Keratinocyte (primary cell): ENCODE measurements around the gene GABPB2. TPM values are rescaled to one million over a fixed set of nuclear protein-coding genes. Genes with fewer than 3 reads are reported as not detected.

Experiments used
- DNase-seq: peaks from one replicate; pipeline ENCODE4 v3.0.0-alpha.2; 2011; ENCODE audit warnings: low read depth, missing footprints, low spot score
- FAIRE-seq: peaks from 2 replicates; lab custom pipeline; 2011; peaks lifted over from hg19 to GRCh38; lab: Jason Lieb, UNC
- H2AFZ ChIP-seq: 2 replicates; pipeline ENCODE4 v1.6.0; 2012; ENCODE audit warnings: low read length, control low read depth, inconsistent platforms; ENCODE audit not compliant: control insufficient read depth
- H3K27ac ChIP-seq: 2 replicates; pipeline ENCODE4 v1.5.1; 2011; ENCODE audit warnings: low read length; ENCODE audit not compliant: control insufficient read depth, insufficient read depth
- H3K27me3 ChIP-seq: 3 replicates; pipeline ENCODE4 v1.6.0; 2011; ENCODE audit warnings: low read length; ENCODE audit not compliant: control insufficient read depth, insufficient read depth; ENCODE audit errors: extremely low read depth
- H3K36me3 ChIP-seq, 2 experiments: 2 replicates in 1 of 2; 3 replicates in 1 of 2; pipeline ENCODE4 v1.5.1; 2011; ENCODE audit warnings: low read length in 2 of 2, mild to moderate bottlenecking in 1 of 2; ENCODE audit not compliant: control insufficient read depth in 2 of 2, insufficient read depth in 2 of 2; ENCODE audit errors: extremely low read depth in 1 of 2
- H3K4me1 ChIP-seq: 3 replicates; pipeline ENCODE4 v1.5.1; 2011; ENCODE audit warnings: low read length; ENCODE audit not compliant: control insufficient read depth, insufficient read depth; ENCODE audit errors: extremely low read depth
- H3K4me2 ChIP-seq: 3 replicates; pipeline ENCODE4 v1.6.0; 2011; ENCODE audit warnings: low read depth, low read length; ENCODE audit not compliant: control insufficient read depth, insufficient read depth; ENCODE audit errors: extremely low read depth
- H3K4me3 ChIP-seq, 3 experiments: fragments of 200-600 bp in 1 of 3; sonication (generic) in 1 of 3; 2 replicates in 2 of 3; 3 replicates in 1 of 3; pipeline ENCODE4 v1.5.1; 2011 to 2016; ENCODE audit warnings: low read length in 3 of 3, mild to moderate bottlenecking in 3 of 3, control low read depth in 2 of 3, inconsistent platforms in 1 of 3, low read depth in 1 of 3, mixed read lengths in 1 of 3, mixed run types in 1 of 3, moderate library complexity in 1 of 3; ENCODE audit not compliant: control insufficient read depth in 2 of 3, insufficient read depth in 2 of 3; ENCODE audit errors: extremely low read depth in 1 of 3
- H3K79me2 ChIP-seq: 2 replicates; pipeline ENCODE4 v1.6.0; 2012; ENCODE audit warnings: low read length; ENCODE audit not compliant: control insufficient read depth, insufficient read depth
- H3K9ac ChIP-seq: 3 replicates; pipeline ENCODE4 v1.6.0; 2011; ENCODE audit warnings: low read length; ENCODE audit not compliant: control insufficient read depth, insufficient read depth; ENCODE audit errors: extremely low read depth
- H3K9me1 ChIP-seq: 3 replicates; pipeline ENCODE4 v1.6.0; 2011; ENCODE audit warnings: low read length; ENCODE audit not compliant: control insufficient read depth, insufficient read depth; ENCODE audit errors: extremely low read depth
- H3K9me3 ChIP-seq: 2 replicates; pipeline ENCODE4 v1.5.1; 2012; ENCODE audit warnings: low read depth, low read length; ENCODE audit not compliant: control insufficient read depth
- H4K20me1 ChIP-seq: 3 replicates; pipeline ENCODE4 v1.6.0; 2011; ENCODE audit warnings: low read length; ENCODE audit not compliant: control insufficient read depth, insufficient read depth; ENCODE audit errors: extremely low read depth
- EZH2 ChIP-seq: IDR thresholded peaks from one replicate; pipeline ENCODE4 v1.6.1; 2012; ENCODE audit warnings: inconsistent platforms, mild to moderate bottlenecking, low read length, moderate library complexity
- dilution Hi-C: fragments of 300-500 bp; cut with MboI; formaldehyde crosslinking; loops from one replicate; pipeline ENCODE4 v1.7.0; 2020; ENCODE audit warnings: low sequenced_read_pairs; ENCODE audit not compliant: extremely low pct_ligation_motif_present
- polyA plus RNA-seq, 5 experiments: library from polyadenylated mRNA; depleted of rRNA in 3 of 5; stranded (reverse) in 3 of 5; stranded (forward) in 1 of 5; unstranded in 1 of 5; fragments of >200 nt; gene quantifications; 1 replicate in 1 of 5; 2 replicates in 3 of 5; 3 replicates in 1 of 5; pipeline versions ENCODE4 v1.2.1 to v1.2.3, GENCODE V29; 2011 to 2012; ENCODE audit warnings: missing spikeins in 2 of 5, low read depth in 1 of 5, low replicate concordance in 1 of 5
- TF ChIP-seq, protein P1 (sequence below), 3 experiments: IDR thresholded peaks in 1 of 3; conservative IDR thresholded peaks in 1 of 3; optimal IDR thresholded peaks in 1 of 3; 2 replicates in 2 of 3; 3 replicates in 1 of 3; pipeline versions ENCODE3 to v1.5.1; 2011; ENCODE audit warnings: low read length in 3 of 3, mild to moderate bottlenecking in 3 of 3, moderate library complexity in 2 of 3, control low read depth in 1 of 3, inconsistent platforms in 1 of 3; ENCODE audit not compliant: insufficient read depth in 2 of 3; ENCODE audit errors: extremely low read depth in 1 of 3

GABPB2 gene
- polyA plus RNA-seq, 1 donor (not counting 4 experiments of a cell fraction or from before 2014, with no cell fraction given) = 13.3 TPM

DNA sequence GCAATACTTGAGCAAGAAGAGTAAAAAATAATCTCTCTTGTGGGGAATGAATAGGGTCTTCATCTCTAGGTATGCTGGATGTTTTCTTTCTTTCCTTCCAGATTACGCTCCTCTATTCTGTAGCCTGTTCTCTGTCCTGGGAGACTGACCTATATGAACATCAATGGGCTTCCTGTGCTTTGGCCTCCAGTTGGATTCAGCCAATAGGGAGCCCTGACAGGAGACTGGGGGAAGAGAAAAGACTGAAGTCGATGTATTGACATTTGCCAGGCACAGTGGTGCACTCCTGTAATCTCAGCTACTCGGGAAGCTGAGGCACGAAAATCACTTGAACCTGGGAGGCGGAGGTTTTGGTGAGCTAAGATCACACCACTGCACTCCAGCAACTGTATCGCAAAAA, 58.2 kb downstream of the GABPB2 start:
- H4K20me1 ChIP-seq = no peaks in the 10 kb centered on the region
- dilution Hi-C loops = no loop called here
- H2AFZ ChIP-seq = no peak overlapping the region
- peaks cover 21% of the 10 kb centered on the region for H3K27me3 ChIP-seq
- H3K4me3 ChIP-seq = no peak overlapping the region
- no peak for FAIRE-seq
- H3K4me1 ChIP-seq = peaks cover 10% of the 10 kb centered on the region
- no peaks in the 10 kb centered on the region for H3K9me3 ChIP-seq
- no peak for DNase-seq
- no peak overlapping the region for H3K27ac ChIP-seq
- no peak overlapping the region for H3K9ac ChIP-seq
- TF ChIP-seq EZH2 = no peak
- TF ChIP-seq, protein P1, sequence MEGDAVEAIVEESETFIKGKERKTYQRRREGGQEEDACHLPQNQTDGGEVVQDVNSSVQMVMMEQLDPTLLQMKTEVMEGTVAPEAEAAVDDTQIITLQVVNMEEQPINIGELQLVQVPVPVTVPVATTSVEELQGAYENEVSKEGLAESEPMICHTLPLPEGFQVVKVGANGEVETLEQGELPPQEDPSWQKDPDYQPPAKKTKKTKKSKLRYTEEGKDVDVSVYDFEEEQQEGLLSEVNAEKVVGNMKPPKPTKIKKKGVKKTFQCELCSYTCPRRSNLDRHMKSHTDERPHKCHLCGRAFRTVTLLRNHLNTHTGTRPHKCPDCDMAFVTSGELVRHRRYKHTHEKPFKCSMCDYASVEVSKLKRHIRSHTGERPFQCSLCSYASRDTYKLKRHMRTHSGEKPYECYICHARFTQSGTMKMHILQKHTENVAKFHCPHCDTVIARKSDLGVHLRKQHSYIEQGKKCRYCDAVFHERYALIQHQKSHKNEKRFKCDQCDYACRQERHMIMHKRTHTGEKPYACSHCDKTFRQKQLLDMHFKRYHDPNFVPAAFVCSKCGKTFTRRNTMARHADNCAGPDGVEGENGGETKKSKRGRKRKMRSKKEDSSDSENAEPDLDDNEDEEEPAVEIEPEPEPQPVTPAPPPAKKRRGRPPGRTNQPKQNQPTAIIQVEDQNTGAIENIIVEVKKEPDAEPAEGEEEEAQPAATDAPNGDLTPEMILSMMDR (optimal IDR thresholded peaks at IDR 0.05 in 1 of 3, IDR thresholded peaks at IDR 0.05 in 1 of 3, conservative IDR thresholded peaks at IDR 0.05 in 1 of 3; ENCODE audit: extremely low read depth in 1 of 3, insufficient read depth in 2 of 3, low read length in 3 of 3) = no peak
- H3K4me2 ChIP-seq = no peak overlapping the region
- no peaks in the 10 kb centered on the region for H3K9me1 ChIP-seq
- H3K36me3 ChIP-seq = no peaks in the 10 kb centered on the region
- H3K79me2 ChIP-seq = no peaks in the 10 kb centered on the region

DNA sequence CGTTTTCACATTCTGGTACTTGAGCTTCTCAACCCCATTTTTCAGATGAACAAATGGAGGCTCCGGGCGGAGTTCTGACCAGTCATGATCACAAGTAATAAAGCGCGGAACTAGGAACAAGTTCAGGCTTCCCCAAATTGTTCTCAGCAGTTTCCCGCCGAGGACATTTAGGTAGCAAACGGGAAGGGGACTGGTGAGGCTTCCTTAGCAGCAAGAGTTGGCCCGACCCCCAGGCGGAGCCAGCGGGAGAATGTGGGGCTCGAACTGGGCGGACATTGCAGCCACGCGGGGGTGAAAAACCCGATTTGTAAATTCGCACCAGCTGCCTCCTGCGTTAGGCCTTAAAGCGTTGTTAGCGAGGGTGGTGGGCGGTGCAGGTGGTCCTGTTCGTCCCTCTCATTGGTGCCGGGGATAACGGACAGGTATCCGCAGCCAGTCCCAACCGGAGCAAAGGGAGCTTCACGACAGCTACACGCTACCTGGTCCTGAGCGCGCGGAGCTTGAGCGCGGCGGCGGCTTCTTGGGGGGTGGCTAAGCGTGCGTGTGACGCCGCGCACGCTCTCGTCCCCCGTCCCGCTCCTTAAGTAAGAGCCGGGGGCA, 60.5 kb downstream of the GABPB2 start:
- H3K27ac ChIP-seq = no peak overlapping the region
- no peaks in the 10 kb centered on the region for H3K36me3 ChIP-seq
- H2AFZ ChIP-seq = peak overlapping the region; percentile 78
- no peaks in the 10 kb centered on the region for H3K9me1 ChIP-seq
- H3K9me3 ChIP-seq = no peaks in the 10 kb centered on the region
- H3K4me3 ChIP-seq = peak overlapping the region; percentile 13 to 66 (median 40)
- dilution Hi-C loops = no loop called here
- no peaks in the 10 kb centered on the region for H4K20me1 ChIP-seq
- peaks cover 23% of the 10 kb centered on the region for H3K27me3 ChIP-seq
- peak; percentile 49 for DNase-seq
- FAIRE-seq = peak; percentile 79
- H3K9ac ChIP-seq = peak overlapping the region; percentile 59
- H3K79me2 ChIP-seq = no peaks in the 10 kb centered on the region
- peak overlapping the region; percentile 88 for H3K4me2 ChIP-seq
- no peak for TF ChIP-seq EZH2
- TF ChIP-seq, protein P1 (optimal IDR thresholded peaks at IDR 0.05 in 1 of 3, IDR thresholded peaks at IDR 0.05 in 1 of 3, conservative IDR thresholded peaks at IDR 0.05 in 1 of 3; ENCODE audit: extremely low read depth in 1 of 3, insufficient read depth in 2 of 3, low read length in 3 of 3) = no peak
- peaks cover 10% of the 10 kb centered on the region for H3K4me1 ChIP-seq
